ENCODE data around the gene KIF4A.

Gene KIF4A

GRCh38 chrX:70434352-70434866 lies 144.5 kb downstream of the KIF4A start:
- peak; percentile 70 for DNase-seq (ENCODE audit: low read depth)
- TF ChIP-seq CTCF (conservative IDR thresholded peaks at IDR 0.05; ENCODE audit: low read length): no peak
- H3K4me3 ChIP-seq (ENCODE audit: low read length): peak overlapping the region; percentile 83

GRCh38 chrX:70434914-70435586 lies 145.1 kb downstream of the KIF4A start:
- TF ChIP-seq CTCF (conservative IDR thresholded peaks at IDR 0.05; ENCODE audit: low read length): no peak
- H3K4me3 ChIP-seq (ENCODE audit: low read length): peak overlapping the region; percentile 83
- peak; percentile 16 for DNase-seq (ENCODE audit: low read depth)

- no peak for DNase-seq (ENCODE audit: low read depth)
- no peak for TF ChIP-seq CTCF (conservative IDR thresholded peaks at IDR 0.05; ENCODE audit: low read length)
- no peak overlapping the region for H3K4me3 ChIP-seq (ENCODE audit: low read length)
These were observed 146.4 kb downstream of the KIF4A start for GRCh38 chrX:70436343-70436742.

GRCh38 chrX:70437011-70437410 lies 147.1 kb downstream of the KIF4A start:
- no peak for DNase-seq (ENCODE audit: low read depth)
- no peak overlapping the region for H3K4me3 ChIP-seq (ENCODE audit: low read length)
- TF ChIP-seq CTCF (conservative IDR thresholded peaks at IDR 0.05; ENCODE audit: low read length): no peak

GRCh38 chrX:70437921-70438665 lies 148.2 kb downstream of the KIF4A start:
- no peak for DNase-seq (ENCODE audit: low read depth)
- no peak for TF ChIP-seq CTCF (conservative IDR thresholded peaks at IDR 0.05; ENCODE audit: low read length)
- H3K4me3 ChIP-seq (ENCODE audit: low read length): no peak overlapping the region

- H3K4me3 ChIP-seq (ENCODE audit: low read length): no peak overlapping the region
- no peak for TF ChIP-seq CTCF (conservative IDR thresholded peaks at IDR 0.05; ENCODE audit: low read length)
- no peak for DNase-seq (ENCODE audit: low read depth)
These were observed 149.1 kb downstream of the KIF4A start for GRCh38 chrX:70439016-70439415.

GRCh38 chrX:70442224-70442623 lies 152.3 kb downstream of the KIF4A start:
- no peak for TF ChIP-seq CTCF (conservative IDR thresholded peaks at IDR 0.05; ENCODE audit: low read length)
- DNase-seq (ENCODE audit: low read depth): no peak
- no peak overlapping the region for H3K4me3 ChIP-seq (ENCODE audit: low read length)
